Fibroblast of skin of left biceps (primary cell): ENCODE measurements around the gene FAM13B.

ENCODE experiments used
- DNase-seq, 2 experiments: peaks; one replicate each; pipeline ENCODE4 v3.0.0-alpha.2; 2013; ENCODE audit warnings: low read depth in 2 of 2

FAM13B gene

DNA sequence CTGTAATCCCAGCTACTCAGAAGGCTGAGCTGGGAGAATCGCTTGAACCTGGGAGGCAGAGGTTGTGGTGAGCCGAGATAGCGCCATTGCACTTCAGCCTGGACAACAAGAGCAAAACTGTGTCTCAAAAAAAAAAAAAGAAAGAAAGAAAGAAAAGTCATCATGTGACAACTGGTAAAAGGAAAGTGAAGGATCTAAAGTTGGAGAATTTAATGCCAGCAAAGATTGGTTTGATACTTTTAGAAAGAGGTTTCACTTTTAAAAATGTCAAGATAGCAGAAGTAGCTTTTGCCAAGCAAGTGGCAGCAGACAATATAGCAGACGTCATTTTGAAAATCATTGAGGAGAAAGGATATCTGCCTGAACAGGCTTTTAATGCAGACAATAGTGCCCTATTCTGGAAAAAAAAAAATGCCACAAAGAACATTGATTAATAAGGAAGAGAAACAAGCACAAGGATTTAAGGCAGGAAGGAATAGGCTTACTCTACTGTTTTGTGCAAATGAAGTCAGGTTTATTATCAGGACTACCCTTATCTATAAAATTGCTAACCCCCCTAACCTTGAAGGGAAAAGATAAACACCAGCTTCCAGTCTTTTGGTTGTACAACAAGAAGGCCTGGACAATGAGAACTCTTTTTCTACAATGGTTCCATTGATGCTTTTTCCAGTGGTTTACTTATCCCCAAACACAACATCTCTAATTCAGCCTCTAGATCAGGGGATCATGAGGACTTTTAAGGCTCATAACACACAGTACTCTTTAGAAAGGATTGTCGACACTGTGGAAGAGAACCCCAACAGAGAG, 131.7 kb downstream of the FAM13B start:
- DNase-seq: no peak

- DNase-seq: no peak
Measured at GRCh38 chr5:137899493-137899892, 133.4 kb downstream of the FAM13B start.

- no peak for DNase-seq
Measured at GRCh38 chr5:137896560-137896959, 136.3 kb downstream of the FAM13B start.

DNA sequence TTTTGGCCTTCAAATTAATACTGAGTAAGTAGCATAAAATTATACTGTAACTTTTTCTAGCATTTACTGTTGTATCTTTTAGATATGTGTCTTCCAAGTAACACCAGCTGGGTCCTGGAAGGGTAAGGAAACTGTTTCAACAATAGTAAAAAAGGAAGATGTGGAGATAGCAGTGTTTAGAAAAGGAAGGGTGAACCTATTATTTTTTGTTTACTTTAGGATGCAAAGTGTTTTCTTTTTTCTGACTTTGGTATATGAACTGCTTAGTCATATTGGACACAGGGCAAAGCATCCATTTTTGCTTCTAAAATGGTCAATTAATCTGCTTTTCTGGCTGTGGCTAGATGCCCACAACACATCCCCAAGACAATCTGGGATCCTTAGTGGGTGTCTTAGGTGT, 138.3 kb downstream of the FAM13B start:
- no peak for DNase-seq

- no peak for DNase-seq
Measured at GRCh38 chr5:137891849-137892248, 141.0 kb downstream of the FAM13B start.

- DNase-seq: no peak
Measured at GRCh38 chr5:137890845-137891244, 142.0 kb downstream of the FAM13B start.

- peak; percentile 64 to 71 for DNase-seq
Measured at GRCh38 chr5:137888863-137889759, 143.8 kb downstream of the FAM13B start, which contains the start of gene PKD2L2. Gene PKD2L2, plus strand, starts transcription at chr5:137889457. Its CDS starts 35 bp downstream, at chr5:137889492.

- no peak for DNase-seq
Measured at GRCh38 chr5:137888466-137888862, 144.4 kb downstream of the FAM13B start.
